Type B pancreatic cell (in vitro differentiated cells): ENCODE measurements around the gene NPB. TPM values are rescaled to one million over a fixed set of nuclear protein-coding genes. Genes with fewer than 3 reads are reported as not detected.
A peak's percentile ranks its signal among the peaks of the same experiment; 100 is the strongest.

Source experiments
- DNase-seq: peaks from one replicate; pipeline ENCODE4 v3.0.0; 2021; ENCODE audit warnings: mixed read lengths; ENCODE audit not compliant: unreplicated experiment; ENCODE audit errors: extremely low spot score
- H3K27ac Mint-ChIP-seq: 2 replicates; pipeline ENCODE4 v1.8.0; 2021; ENCODE audit warnings: mild to moderate bottlenecking, mixed read lengths
- H3K27me3 Mint-ChIP-seq: 2 replicates; pipeline ENCODE4 v1.8.0; 2021; ENCODE audit warnings: mixed read lengths
- H3K36me3 Mint-ChIP-seq: 2 replicates; pipeline ENCODE4 v1.8.0; 2021; ENCODE audit warnings: mixed read lengths
- H3K4me1 Mint-ChIP-seq: one replicate; pipeline ENCODE4 v1.8.0; 2021; ENCODE audit warnings: mixed read lengths; ENCODE audit not compliant: unreplicated experiment
- H3K4me3 Mint-ChIP-seq: 2 replicates; pipeline ENCODE4 v1.8.0; 2021; ENCODE audit warnings: mild to moderate bottlenecking, mixed read lengths
- H3K9me3 Mint-ChIP-seq: 2 replicates; pipeline ENCODE4 v1.8.0; 2021; ENCODE audit warnings: mixed read lengths
- total RNA-seq: library from RNA; stranded (reverse); gene quantifications from 2 replicates; pipeline ENCODE4 v1.2.1, GENCODE V29; 2021; ENCODE audit warnings: low replicate concordance
- TF ChIP-seq, protein P1 (sequence below): fragments of 200-600 bp; sonication (generic); conservative IDR thresholded peaks from 2 replicates; pipeline ENCODE4 v1.5.0; 2021; ENCODE audit warnings: antibody characterized with exemption, mild to moderate bottlenecking

Gene NPB
- total RNA-seq, 1 donor from 2014 or later, result 2.5 TPM

GRCh38 chr17:81908793-81909192, 6.8 kb downstream of the NPB start:
- peaks cover 8% of the 10 kb centered on the region for H3K36me3 Mint-ChIP-seq
- TF ChIP-seq, protein P1, sequence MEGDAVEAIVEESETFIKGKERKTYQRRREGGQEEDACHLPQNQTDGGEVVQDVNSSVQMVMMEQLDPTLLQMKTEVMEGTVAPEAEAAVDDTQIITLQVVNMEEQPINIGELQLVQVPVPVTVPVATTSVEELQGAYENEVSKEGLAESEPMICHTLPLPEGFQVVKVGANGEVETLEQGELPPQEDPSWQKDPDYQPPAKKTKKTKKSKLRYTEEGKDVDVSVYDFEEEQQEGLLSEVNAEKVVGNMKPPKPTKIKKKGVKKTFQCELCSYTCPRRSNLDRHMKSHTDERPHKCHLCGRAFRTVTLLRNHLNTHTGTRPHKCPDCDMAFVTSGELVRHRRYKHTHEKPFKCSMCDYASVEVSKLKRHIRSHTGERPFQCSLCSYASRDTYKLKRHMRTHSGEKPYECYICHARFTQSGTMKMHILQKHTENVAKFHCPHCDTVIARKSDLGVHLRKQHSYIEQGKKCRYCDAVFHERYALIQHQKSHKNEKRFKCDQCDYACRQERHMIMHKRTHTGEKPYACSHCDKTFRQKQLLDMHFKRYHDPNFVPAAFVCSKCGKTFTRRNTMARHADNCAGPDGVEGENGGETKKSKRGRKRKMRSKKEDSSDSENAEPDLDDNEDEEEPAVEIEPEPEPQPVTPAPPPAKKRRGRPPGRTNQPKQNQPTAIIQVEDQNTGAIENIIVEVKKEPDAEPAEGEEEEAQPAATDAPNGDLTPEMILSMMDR, result no peak
- H3K27me3 Mint-ChIP-seq, result no peaks in the 10 kb centered on the region
- no peaks in the 10 kb centered on the region for H3K9me3 Mint-ChIP-seq
- H3K4me3 Mint-ChIP-seq, result no peak overlapping the region
- H3K4me1 Mint-ChIP-seq, result peaks cover 5% of the 10 kb centered on the region
- no peak overlapping the region for H3K27ac Mint-ChIP-seq
- DNase-seq, result no peak

- peak overlapping the region; percentile 93 for H3K4me3 Mint-ChIP-seq
- no peaks in the 10 kb centered on the region for H3K9me3 Mint-ChIP-seq
- H3K36me3 Mint-ChIP-seq, result peaks cover 8% of the 10 kb centered on the region
- no peak for DNase-seq
- H3K4me1 Mint-ChIP-seq, result peaks cover 5% of the 10 kb centered on the region
- TF ChIP-seq, protein P1, result no peak
- no peaks in the 10 kb centered on the region for H3K27me3 Mint-ChIP-seq
- H3K27ac Mint-ChIP-seq, result no peak overlapping the region
Observed at GRCh38 chr17:81909231-81909630, 7.2 kb downstream of the NPB start.

GRCh38 chr17:81909966-81910839, 8.2 kb downstream of the NPB start:
- Mint-ChIP-seq H3K9me3 (no peaks in the 10 kb centered on the region), H3K27ac (peak overlapping the region; percentile 90), H3K36me3 (peaks cover 8% of the 10 kb centered on the region), H3K4me1 (peaks cover 5% of the 10 kb centered on the region), H3K27me3 (no peaks in the 10 kb centered on the region), H3K4me3 (peak overlapping the region; percentile 93)
- no peak for DNase-seq
- TF ChIP-seq, protein P1, result no peak

DNA sequence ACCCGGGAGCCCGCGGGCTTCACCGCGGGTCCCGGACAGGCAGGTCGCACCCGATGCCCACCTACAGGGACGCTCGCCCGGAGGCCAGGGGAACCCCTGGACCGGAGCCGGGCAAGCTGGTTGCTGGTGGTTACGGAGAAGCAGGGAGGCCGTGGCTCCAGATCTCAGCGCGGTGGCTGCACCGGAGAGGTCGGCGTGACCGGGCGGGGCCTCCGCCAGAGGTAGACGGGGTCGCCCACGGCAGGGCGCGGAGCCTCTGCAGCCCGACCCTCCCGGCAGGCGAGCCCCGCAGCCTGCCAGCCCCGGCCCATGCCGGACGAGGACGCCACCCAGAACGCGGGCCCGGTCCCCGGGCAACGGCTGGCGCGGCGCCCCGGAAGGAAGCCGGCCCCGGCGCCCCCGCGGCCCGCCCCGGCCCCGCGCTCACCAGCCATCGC, 8.8 kb downstream of the NPB start:
- Mint-ChIP-seq H3K4me3 (peak overlapping the region; percentile 93), H3K36me3 (peaks cover 10% of the 10 kb centered on the region)

DNA sequence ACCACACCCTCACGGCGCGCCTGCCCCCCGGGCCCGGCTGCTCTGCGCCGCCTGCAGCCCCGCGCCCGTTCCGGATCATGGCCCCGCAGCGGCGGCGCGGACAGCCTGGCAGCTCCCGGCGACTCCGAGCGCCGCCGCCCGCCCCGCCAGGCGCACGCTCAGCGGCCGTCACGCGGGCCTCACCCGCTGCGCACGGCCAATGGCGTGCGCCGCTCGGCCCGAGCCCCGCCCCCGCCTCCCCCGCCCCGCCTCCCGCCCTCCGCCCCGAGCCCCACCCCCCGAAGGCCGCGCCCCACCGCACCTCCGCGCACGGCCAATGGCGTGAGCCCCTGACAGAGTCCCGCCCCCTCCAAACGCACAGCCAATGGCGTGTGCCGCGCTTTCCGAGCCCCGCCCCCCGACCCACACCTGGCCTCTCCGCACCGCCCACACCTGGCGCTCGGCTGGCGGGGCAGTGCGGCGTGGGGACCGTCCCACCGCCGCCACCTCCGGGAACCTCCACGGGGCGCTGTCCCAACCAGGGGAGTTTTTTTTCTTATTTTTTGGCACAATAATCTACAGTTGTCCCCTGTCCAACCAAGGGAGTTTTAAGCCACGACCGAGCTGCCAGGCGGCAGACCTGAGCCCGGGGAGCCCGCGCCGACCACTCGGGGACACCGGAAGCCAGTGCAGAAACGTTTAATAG, 9.4 kb downstream of the NPB start, which contains the start of gene PCYT2:
PCYT2 (minus strand) TSS at position 123 of the 685 bp plus-strand sequence; CDS start at position 79, 44 bp downstream.
- H3K27ac Mint-ChIP-seq, result peak within 1 kb of the TSS; percentile 90

More for the DNA sequence above, 8.8 kb downstream of the NPB start:
- TF ChIP-seq, protein P1, result no peak
- peaks cover 5% of the 10 kb centered on the region for H3K4me1 Mint-ChIP-seq
- H3K9me3 Mint-ChIP-seq, result no peaks in the 10 kb centered on the region
- no peak for DNase-seq
- H3K27me3 Mint-ChIP-seq, result no peaks in the 10 kb centered on the region
- H3K27ac Mint-ChIP-seq, result peak overlapping the region; percentile 90

More for the DNA sequence above, 9.4 kb downstream of the NPB start, which contains the start of gene PCYT2:
- H3K4me3 Mint-ChIP-seq, result peak within 1 kb of the TSS; percentile 93
- H3K4me1 Mint-ChIP-seq, result peaks cover 5% of the 10 kb centered on the region
- H3K27me3 Mint-ChIP-seq, result no peaks in the 10 kb centered on the region
- DNase-seq, result peak; percentile 95
- peaks cover 11% of the 10 kb centered on the region for H3K36me3 Mint-ChIP-seq
- no peaks in the 10 kb centered on the region for H3K9me3 Mint-ChIP-seq
- TF ChIP-seq, protein P1, result peak; percentile 29
